GM12874 (cell line): ENCODE measurements around the gene ABCA2.

Experiments used
- CTCF ChIP-seq: IDR thresholded peaks from 2 replicates; pipeline ENCODE4 v1.5.1; 2011; ENCODE audit warnings: low read depth, mild to moderate bottlenecking, control low read depth, low read length, moderate library complexity; ENCODE audit not compliant: insufficient read depth

The ABCA2 gene

GRCh38 chr9:136994180-136994887, 33.7 kb downstream of the ABCA2 start:
- no peak for TF ChIP-seq CTCF

GRCh38 chr9:136992819-136993369, 35.1 kb downstream of the ABCA2 start:
- TF ChIP-seq CTCF = no peak

- no peak for TF ChIP-seq CTCF
Measured at GRCh38 chr9:136991993-136992818, 35.8 kb downstream of the ABCA2 start, which contains the start of gene PAXX. TSS of gene PAXX (plus strand) at chr9:136992422. CDS start at chr9:136992444, 22 bp downstream.

- no peak for TF ChIP-seq CTCF
Measured at GRCh38 chr9:136990242-136990911, 37.7 kb downstream of the ABCA2 start.

GRCh38 chr9:136988872-136989271, 39.2 kb downstream of the ABCA2 start:
- TF ChIP-seq CTCF = no peak

- no peak for TF ChIP-seq CTCF
Measured at GRCh38 chr9:136985853-136986252, 42.2 kb downstream of the ABCA2 start.
